ENCODE measurements around the gene MED8.

Gene MED8

GRCh38 chr1:43358121-43358745 lies 31.4 kb downstream of the MED8 start:
- H3K27me3 ChIP-seq (ENCODE audit: insufficient read depth, low read depth, severe bottlenecking) = no peaks in the 10 kb centered on the region
- peaks cover 43% of the 10 kb centered on the region for H3K36me3 ChIP-seq
- DNase-seq = peak; percentile 70
- peak overlapping the region; percentile 78 for H3K4me3 ChIP-seq (ENCODE audit: low read depth, low read length)
- H3K27ac ChIP-seq = peak overlapping the region; percentile 89
- peak; percentile 68 for TF ChIP-seq CTCF (IDR thresholded peaks at IDR 0.05; ENCODE audit: low read depth, low read length)
- H3K9me3 ChIP-seq (ENCODE audit: severe bottlenecking) = no peaks in the 10 kb centered on the region

- Histone ChIP-seq H3K36me3 (peaks cover 34% of the 10 kb centered on the region), H3K9me3 (ENCODE audit: severe bottlenecking) (no peaks in the 10 kb centered on the region), H3K27ac (no peak overlapping the region), H3K4me3 (ENCODE audit: low read depth, low read length) (no peak overlapping the region), H3K27me3 (ENCODE audit: insufficient read depth, low read depth, severe bottlenecking) (no peaks in the 10 kb centered on the region)
- DNase-seq = no peak
- no peak for TF ChIP-seq CTCF (IDR thresholded peaks at IDR 0.05; ENCODE audit: low read depth, low read length)
Measured at GRCh38 chr1:43357251-43357650, 32.3 kb downstream of the MED8 start.

GRCh38 chr1:43354936-43355335 lies 34.7 kb downstream of the MED8 start:
- DNase-seq = no peak
- H3K27ac ChIP-seq = no peak overlapping the region; the same call in 1 of the 2 replicates
- H3K9me3 ChIP-seq (ENCODE audit: severe bottlenecking) = no peaks in the 10 kb centered on the region
- H3K27me3 ChIP-seq (ENCODE audit: insufficient read depth, low read depth, severe bottlenecking) = no peaks in the 10 kb centered on the region
- H3K4me3 ChIP-seq (ENCODE audit: low read depth, low read length) = no peak overlapping the region
- H3K36me3 ChIP-seq = peaks cover 11% of the 10 kb centered on the region
- TF ChIP-seq CTCF (IDR thresholded peaks at IDR 0.05; ENCODE audit: low read depth, low read length) = no peak

- no peak overlapping the region for H3K4me3 ChIP-seq (ENCODE audit: low read depth, low read length)
- H3K36me3 ChIP-seq = peaks cover 7% of the 10 kb centered on the region; the same call in 1 of the 2 replicates
- no peak for DNase-seq
- H3K9me3 ChIP-seq (ENCODE audit: severe bottlenecking) = no peaks in the 10 kb centered on the region
- peak overlapping the region; percentile 26 for H3K27ac ChIP-seq
- no peaks in the 10 kb centered on the region for H3K27me3 ChIP-seq (ENCODE audit: insufficient read depth, low read depth, severe bottlenecking)
- TF ChIP-seq CTCF (IDR thresholded peaks at IDR 0.05; ENCODE audit: low read depth, low read length) = no peak
Measured at GRCh38 chr1:43354471-43354870, 35.1 kb downstream of the MED8 start.

GRCh38 chr1:43352881-43353280 lies 36.7 kb downstream of the MED8 start:
- no peaks in the 10 kb centered on the region for H3K36me3 ChIP-seq
- no peaks in the 10 kb centered on the region for H3K27me3 ChIP-seq (ENCODE audit: insufficient read depth, low read depth, severe bottlenecking)
- no peak overlapping the region for H3K27ac ChIP-seq
- TF ChIP-seq CTCF (IDR thresholded peaks at IDR 0.05; ENCODE audit: low read depth, low read length) = no peak
- H3K4me3 ChIP-seq (ENCODE audit: low read depth, low read length) = no peak overlapping the region
- DNase-seq = no peak
- no peaks in the 10 kb centered on the region for H3K9me3 ChIP-seq (ENCODE audit: severe bottlenecking)

GRCh38 chr1:43352351-43352705 lies 37.3 kb downstream of the MED8 start:
- no peaks in the 10 kb centered on the region for H3K36me3 ChIP-seq
- H3K27me3 ChIP-seq (ENCODE audit: insufficient read depth, low read depth, severe bottlenecking) = no peaks in the 10 kb centered on the region
- DNase-seq = peak; percentile 34
- TF ChIP-seq CTCF (IDR thresholded peaks at IDR 0.05; ENCODE audit: low read depth, low read length) = no peak
- H3K4me3 ChIP-seq (ENCODE audit: low read depth, low read length) = no peak overlapping the region
- H3K27ac ChIP-seq = no peak overlapping the region
- H3K9me3 ChIP-seq (ENCODE audit: severe bottlenecking) = no peaks in the 10 kb centered on the region

All from WERI-Rb-1 (cell line).